HG02798 (cell line): ENCODE results near the gene REP15.
A peak's percentile ranks its signal among the peaks of the same experiment; 100 is the strongest.
"Not testable (repeated sequence)": the region's sequence is repeated elsewhere in the genome, so short reads cannot be mapped to it uniquely, and the experiment has no call there.

ENCODE experiments used
- ATAC-seq: cut with Tn5 transposase; IDR thresholded peaks from one replicate; pipeline ENCODE4 v1.9.1; 2021; ENCODE audit warnings: mild to moderate bottlenecking; ENCODE audit not compliant: unreplicated experiment, poor library complexity

REP15 gene

GRCh38 chr12:27695556-27696292 is 523 bp upstream of the REP15 start:
- no peak for ATAC-seq

GRCh38 chr12:27696864-27697564 is 767 bp downstream of the REP15 start:
- ATAC-seq: no peak

- peak; percentile 91 for ATAC-seq
Measured at GRCh38 chr12:27703720-27704452, 7.6 kb downstream of the REP15 start.

- ATAC-seq: no peak
Measured at GRCh38 chr12:27705263-27705662, 9.0 kb downstream of the REP15 start.

- ATAC-seq: no peak
Measured at GRCh38 chr12:27707216-27707615, 11.0 kb downstream of the REP15 start.

GRCh38 chr12:27709212-27709931 is 13.1 kb downstream of the REP15 start:
- no peak for ATAC-seq

GRCh38 chr12:27709932-27710591 is 13.8 kb downstream of the REP15 start:
- peak; percentile 45 for ATAC-seq

GRCh38 chr12:27710592-27711316 is 14.5 kb downstream of the REP15 start, which contains the start of gene MRPS35:
Gene MRPS35, plus strand, starts transcription at chr12:27710832. Its CDS starts 12 bp downstream, at chr12:27710844.
- peak; percentile 97 for ATAC-seq

- ATAC-seq: no peak
Measured at GRCh38 chr12:27711317-27711682, 15.1 kb downstream of the REP15 start.

GRCh38 chr12:27711967-27712366 is 15.7 kb downstream of the REP15 start:
- ATAC-seq: no peak

- no peak for ATAC-seq
Measured at GRCh38 chr12:27723212-27723611, 27.0 kb downstream of the REP15 start.

GRCh38 chr12:27730097-27730588 is 33.9 kb downstream of the REP15 start:
- ATAC-seq: no peak

GRCh38 chr12:27732281-27732680 is 36.0 kb downstream of the REP15 start:
- peak; percentile 65 for ATAC-seq

GRCh38 chr12:27733052-27733656 is 36.9 kb downstream of the REP15 start:
- peak; percentile 66 for ATAC-seq

GRCh38 chr12:27733791-27734190 is 37.5 kb downstream of the REP15 start:
- ATAC-seq: no peak

GRCh38 chr12:27734321-27734720 is 38.1 kb downstream of the REP15 start:
- ATAC-seq: not testable (repeated sequence)

- no peak for ATAC-seq
Measured at GRCh38 chr12:27743601-27744000, 47.4 kb downstream of the REP15 start.

- ATAC-seq: not testable (repeated sequence)
Measured at GRCh38 chr12:27745734-27746133, 49.5 kb downstream of the REP15 start.
